Measurements from ENCODE around the gene PDZRN3. TPM values are rescaled to one million over a fixed set of nuclear protein-coding genes. Genes with fewer than 3 reads are reported as not detected.

The PDZRN3 gene
- total and polyA plus RNA-seq, 2 donors (not counting 3 experiments of a cell fraction or from before 2014, with no cell fraction given) = not detected

- ChIA-PET CTCF (no interaction called here), POLR2A (no interaction called here)
- DNase-seq (ENCODE audit: low read depth, low spot score) = no peak
- intact Hi-C loops (cut with micrococcal nuclease) = no loop called here
- Histone ChIP-seq H3K4me2 (ENCODE audit: insufficient read depth, low read length) (no peak overlapping the region), H2AFZ (ENCODE audit: low read depth, low read length) (no peak overlapping the region), H3K36me3 (ENCODE audit: control insufficient read depth in 2 of 2, extremely low read depth in 1 of 2, insufficient read depth in 2 of 2, low read length in 2 of 2) (no peaks in the 10 kb centered on the region), H3K27me3 (ENCODE audit: control insufficient read depth in 2 of 2, insufficient read depth in 2 of 2, low read length in 2 of 2) (no peaks in the 10 kb centered on the region), H4K20me1 (replicated peaks; ENCODE audit: control insufficient read depth, extremely low read depth, insufficient read depth, low read length) (no peaks in the 10 kb centered on the region), H3K9me3 (replicated peaks; ENCODE audit: control insufficient read depth, insufficient read depth, low read length) (no peaks in the 10 kb centered on the region), H3K4me1 (ENCODE audit: control insufficient read depth, extremely low read depth, insufficient read depth, low read length) (no peaks in the 10 kb centered on the region), H3K79me2 (ENCODE audit: control insufficient read depth, insufficient read depth, low read length) (no peaks in the 10 kb centered on the region), H3K9me1 (replicated peaks; ENCODE audit: control insufficient read depth, extremely low read depth, insufficient read depth, low read length) (no peaks in the 10 kb centered on the region), H3K9ac (replicated peaks; ENCODE audit: extremely low read depth, insufficient read depth, low read length) (no peak overlapping the region), H3K27ac (ENCODE audit: insufficient read depth, low read depth, low read length) (no peak overlapping the region), H3K4me3 (replicated peaks in 1 of 3; ENCODE audit: insufficient read depth in 1 of 3, low read depth in 1 of 3, low read length in 3 of 3) (no peak overlapping the region)
- FAIRE-seq = no peak
- TF ChIP-seq GATA2 (IDR thresholded peaks at IDR 0.05; ENCODE audit: insufficient read depth, insufficient read length, low read depth, low read length) = no peak
- TF ChIP-seq, protein P1, sequence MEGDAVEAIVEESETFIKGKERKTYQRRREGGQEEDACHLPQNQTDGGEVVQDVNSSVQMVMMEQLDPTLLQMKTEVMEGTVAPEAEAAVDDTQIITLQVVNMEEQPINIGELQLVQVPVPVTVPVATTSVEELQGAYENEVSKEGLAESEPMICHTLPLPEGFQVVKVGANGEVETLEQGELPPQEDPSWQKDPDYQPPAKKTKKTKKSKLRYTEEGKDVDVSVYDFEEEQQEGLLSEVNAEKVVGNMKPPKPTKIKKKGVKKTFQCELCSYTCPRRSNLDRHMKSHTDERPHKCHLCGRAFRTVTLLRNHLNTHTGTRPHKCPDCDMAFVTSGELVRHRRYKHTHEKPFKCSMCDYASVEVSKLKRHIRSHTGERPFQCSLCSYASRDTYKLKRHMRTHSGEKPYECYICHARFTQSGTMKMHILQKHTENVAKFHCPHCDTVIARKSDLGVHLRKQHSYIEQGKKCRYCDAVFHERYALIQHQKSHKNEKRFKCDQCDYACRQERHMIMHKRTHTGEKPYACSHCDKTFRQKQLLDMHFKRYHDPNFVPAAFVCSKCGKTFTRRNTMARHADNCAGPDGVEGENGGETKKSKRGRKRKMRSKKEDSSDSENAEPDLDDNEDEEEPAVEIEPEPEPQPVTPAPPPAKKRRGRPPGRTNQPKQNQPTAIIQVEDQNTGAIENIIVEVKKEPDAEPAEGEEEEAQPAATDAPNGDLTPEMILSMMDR (IDR thresholded peaks at IDR 0.05; ENCODE audit: extremely low read depth in 1 of 2, insufficient read depth in 1 of 2, low read depth in 1 of 2, low read length in 2 of 2) = no peak
- no peak for TF ChIP-seq JUN (IDR thresholded peaks at IDR 0.05; ENCODE audit: borderline replicate concordance, insufficient read depth, insufficient read length, low read depth)
- no peak for TF ChIP-seq POLR2A (IDR thresholded peaks at IDR 0.05; ENCODE audit: low read depth, low read length)
- TF ChIP-seq MYC (IDR thresholded peaks at IDR 0.05; ENCODE audit: low read depth, low read length) = no peak
- no peak for TF ChIP-seq MAX (IDR thresholded peaks at IDR 0.05; ENCODE audit: insufficient read depth, insufficient read length)
- dilution Hi-C loops (cut with MboI; ENCODE audit: extremely low pct_ligation_motif_present, low sequenced_read_pairs) = no loop called here
- no TSS peak for BruUV-seq (replicated peaks)
Observed at GRCh38 chr3:73569246-73569760, 55.4 kb downstream of the PDZRN3 start.
